C4-2B (cell line): ENCODE measurements around the gene ZNF423.
"Not testable (repeated sequence)": the region's sequence is repeated elsewhere in the genome, so short reads cannot be mapped to it uniquely, and the experiment has no call there.

Source experiments
- H3K27ac ChIP-seq: fragments of 450-650 bp; 2 replicates; pipeline ENCODE4 v1.5.1; 2017
- ZFX ChIP-seq: fragments of 450-650 bp; IDR thresholded peaks from 2 replicates; pipeline ENCODE4 v1.6.1; 2017
- TF ChIP-seq, protein P1 (sequence below): fragments of 450-650 bp; conservative IDR thresholded peaks from 2 replicates; pipeline ENCODE4 v1.5.1; 2017; ENCODE audit warnings: mild to moderate bottlenecking

The ZNF423 gene

DNA sequence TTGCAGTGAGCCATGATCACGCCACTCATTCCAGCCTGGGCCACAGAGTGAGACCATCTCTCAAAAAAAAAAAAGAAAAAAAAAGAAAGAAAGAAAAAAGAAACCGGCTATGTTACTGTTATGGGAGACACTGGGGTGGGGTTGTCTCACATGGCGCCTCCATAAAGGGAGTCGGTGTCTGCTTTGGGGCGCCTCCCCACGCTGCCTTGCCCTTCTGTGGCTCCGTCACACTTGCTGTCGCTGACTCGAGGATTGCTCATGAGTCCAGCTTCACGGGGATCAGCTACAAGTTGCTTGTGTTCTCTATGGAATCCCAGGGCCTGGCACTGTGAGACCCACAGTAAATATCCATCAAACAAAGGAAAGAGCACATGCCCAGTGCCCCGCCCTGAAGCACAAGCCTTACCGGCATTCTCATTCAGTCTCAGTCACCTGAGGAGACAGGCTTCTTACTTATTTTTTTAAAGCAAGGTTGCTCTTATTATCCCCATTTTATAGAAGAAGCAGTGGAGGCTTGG lies 40.6 kb upstream of the ZNF423 start:
- no peak for TF ChIP-seq ZFX
- H3K27ac ChIP-seq, result no peak overlapping the region

DNA sequence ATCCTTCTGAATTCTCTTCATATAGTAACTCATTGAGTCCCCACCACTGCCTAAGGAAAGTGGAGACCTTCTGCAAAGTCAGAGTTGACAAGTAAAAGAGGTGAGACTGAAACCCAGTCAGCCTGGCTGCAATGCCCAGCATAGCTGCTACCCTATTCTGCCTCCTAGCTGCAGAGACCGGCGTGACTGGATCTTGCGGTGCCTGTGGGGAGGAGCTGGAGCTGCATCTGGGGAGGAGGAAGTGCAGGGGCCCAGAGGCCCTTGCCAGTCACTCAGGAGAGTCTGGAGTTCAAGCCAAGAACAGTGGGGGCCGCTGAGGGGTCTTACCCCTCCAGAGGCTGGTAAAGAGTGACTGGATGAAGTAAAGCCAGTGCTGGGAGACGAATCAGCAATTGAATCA lies 35.0 kb upstream of the ZNF423 start:
- H3K27ac ChIP-seq, result no peak overlapping the region
- no peak for TF ChIP-seq ZFX
- TF ChIP-seq, protein P1, sequence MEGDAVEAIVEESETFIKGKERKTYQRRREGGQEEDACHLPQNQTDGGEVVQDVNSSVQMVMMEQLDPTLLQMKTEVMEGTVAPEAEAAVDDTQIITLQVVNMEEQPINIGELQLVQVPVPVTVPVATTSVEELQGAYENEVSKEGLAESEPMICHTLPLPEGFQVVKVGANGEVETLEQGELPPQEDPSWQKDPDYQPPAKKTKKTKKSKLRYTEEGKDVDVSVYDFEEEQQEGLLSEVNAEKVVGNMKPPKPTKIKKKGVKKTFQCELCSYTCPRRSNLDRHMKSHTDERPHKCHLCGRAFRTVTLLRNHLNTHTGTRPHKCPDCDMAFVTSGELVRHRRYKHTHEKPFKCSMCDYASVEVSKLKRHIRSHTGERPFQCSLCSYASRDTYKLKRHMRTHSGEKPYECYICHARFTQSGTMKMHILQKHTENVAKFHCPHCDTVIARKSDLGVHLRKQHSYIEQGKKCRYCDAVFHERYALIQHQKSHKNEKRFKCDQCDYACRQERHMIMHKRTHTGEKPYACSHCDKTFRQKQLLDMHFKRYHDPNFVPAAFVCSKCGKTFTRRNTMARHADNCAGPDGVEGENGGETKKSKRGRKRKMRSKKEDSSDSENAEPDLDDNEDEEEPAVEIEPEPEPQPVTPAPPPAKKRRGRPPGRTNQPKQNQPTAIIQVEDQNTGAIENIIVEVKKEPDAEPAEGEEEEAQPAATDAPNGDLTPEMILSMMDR, result no peak

DNA sequence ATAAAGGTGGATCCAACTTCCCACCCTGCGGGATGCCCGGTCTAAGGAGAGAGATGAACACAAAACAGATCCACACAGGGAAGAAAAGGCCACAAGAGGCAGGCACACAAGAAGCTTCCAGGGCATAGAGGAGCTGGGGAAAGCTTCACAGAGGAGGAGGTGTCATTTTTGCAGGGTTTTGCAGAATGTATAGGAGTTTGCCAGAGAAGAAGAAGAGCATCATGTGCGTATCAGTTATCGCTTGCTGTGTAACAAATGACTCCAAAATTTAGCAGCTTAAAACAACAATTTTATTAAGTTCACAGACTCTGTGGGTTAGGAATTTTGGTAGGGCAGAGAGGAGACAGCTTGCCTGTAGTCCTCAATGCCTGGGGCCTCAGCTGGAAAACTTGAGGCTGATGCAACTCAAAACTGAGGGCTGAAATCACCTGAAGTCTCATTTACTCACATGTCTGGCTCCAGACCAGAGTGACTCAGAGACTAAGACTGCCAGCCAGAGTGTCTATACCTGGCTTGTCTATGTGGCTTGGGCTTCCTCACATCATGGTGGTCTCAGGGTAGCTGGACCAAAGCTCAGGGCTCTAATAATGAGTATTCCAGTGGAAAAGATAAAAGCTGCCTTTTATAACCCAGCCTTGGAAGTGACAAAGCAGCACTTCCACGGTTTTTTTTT lies 33.9 kb upstream of the ZNF423 start:
- TF ChIP-seq ZFX, result no peak
- TF ChIP-seq, protein P1, result no peak
- no peak overlapping the region for H3K27ac ChIP-seq

DNA sequence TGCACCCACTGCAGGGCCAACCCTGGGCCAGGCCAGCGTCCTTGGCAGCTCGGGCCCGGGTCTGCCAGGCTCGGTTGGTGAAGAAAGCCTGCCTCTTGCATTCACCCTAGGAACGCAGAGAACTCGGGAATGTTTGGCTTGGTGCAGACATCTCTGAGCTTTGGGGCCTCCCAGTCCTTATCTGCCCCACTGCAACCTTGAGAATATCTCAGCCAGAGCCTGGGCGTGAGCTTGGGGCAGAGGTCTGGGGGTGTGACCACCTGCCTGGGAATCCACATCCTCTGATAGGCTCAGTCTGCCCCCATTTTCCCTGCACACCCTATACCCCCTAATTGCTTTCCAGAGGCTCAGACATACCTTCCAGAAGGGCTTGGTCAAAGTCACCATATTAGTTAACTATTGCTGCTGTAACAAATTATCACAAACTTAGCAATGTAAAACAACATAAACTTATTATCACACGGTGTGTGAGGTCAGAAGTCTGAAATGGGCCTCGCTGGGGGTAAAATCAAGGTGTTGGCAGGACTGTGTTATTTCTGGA lies 30.7 kb upstream of the ZNF423 start:
- TF ChIP-seq ZFX, result no peak
- TF ChIP-seq, protein P1, result no peak
- no peak overlapping the region for H3K27ac ChIP-seq

DNA sequence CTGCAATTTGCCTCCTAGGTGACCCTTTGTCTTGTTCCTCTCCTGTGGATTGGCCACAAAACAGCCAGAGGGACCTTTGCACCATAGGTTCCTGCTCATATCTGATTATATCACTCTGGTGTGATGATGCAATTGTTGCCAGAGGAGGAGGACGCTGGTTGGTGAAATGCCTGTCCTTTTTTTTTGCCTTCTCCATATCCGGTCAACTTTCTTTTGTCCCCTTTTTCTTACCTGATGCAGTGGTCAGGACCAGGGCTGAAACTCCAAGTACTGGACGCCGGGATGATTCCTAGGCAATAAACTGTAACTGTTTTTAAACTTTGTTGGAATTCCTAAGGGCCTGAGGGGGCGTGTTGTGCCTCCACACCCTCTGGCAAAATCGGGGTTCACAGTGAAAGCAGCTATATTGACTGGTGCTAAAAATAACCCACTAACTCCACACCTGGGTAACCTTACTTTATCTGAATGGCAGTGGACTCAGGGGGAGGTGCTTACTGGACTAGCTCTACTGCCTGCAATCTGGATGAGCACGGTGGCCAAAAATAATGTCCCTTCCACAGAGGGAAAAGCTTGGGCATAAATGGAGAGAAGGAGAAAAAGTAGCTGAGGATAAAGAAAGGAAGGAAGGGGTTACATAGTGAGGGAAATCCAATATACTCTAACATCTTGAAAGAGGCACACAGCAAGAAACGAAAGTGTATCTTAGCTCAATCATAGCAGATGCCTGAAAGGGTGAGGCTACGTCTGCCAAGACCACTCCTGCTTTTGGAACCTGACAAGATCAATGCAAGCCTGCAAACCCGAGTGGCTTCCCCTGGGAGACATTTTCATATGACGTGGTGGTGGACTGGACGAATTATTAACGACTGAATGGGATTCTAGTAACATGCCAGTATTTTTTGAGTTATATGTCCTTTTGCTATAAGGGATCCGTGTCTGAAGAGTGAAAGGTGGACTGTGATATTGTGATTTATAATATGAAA lies 28.4 kb upstream of the ZNF423 start:
- no peak overlapping the region for H3K27ac ChIP-seq
- no peak for TF ChIP-seq ZFX
- TF ChIP-seq, protein P1, result no peak

DNA sequence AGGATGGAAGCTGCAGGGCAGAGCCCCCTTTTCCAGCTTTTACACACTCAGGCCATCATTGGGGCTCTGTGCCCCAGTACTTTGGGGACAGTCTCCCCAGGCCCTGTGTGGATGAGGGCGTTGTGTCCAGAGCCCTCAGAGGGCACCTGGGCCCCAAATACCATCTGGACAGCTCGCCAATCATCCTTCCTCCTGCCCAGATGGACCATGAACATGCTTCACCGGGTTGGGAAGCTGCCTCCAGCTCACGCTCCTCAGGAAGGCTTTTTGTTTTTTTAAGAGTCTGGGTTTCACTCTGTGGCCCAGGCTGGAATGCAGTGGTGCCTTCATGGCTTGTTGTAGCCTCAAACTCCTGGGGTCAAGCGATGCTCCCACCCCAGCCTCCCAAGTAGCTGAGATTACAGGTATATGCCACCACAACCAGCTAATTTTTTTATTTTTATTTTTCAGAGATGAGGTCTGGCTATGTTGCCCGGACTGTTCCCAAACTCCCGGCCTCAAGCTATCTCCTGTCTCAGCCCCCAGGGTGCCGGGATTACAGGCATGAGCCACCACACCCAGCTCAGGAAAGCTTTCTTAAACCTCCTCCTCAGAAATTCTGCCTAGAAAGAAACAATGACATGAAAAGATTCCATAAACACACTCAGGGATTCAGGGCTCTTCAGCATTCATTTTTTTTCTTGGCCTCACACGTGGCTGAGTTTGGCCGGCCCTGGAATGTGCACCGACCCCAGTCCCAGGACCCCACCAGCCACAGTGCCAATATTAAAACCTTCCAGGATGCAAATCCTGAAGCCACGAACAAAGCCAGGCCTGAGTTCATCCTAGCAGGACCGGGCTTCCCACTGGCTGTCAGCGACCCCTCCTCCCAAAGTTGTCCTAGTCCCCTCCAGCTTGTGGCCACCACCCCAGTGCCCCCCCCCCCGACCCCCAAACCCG lies 27.4 kb upstream of the ZNF423 start:
- TF ChIP-seq, protein P1, result no peak
- no peak for TF ChIP-seq ZFX
- no peak overlapping the region for H3K27ac ChIP-seq

- H3K27ac ChIP-seq, result no peak overlapping the region
- TF ChIP-seq, protein P1, result no peak
- no peak for TF ChIP-seq ZFX
Observed at GRCh38 chr16:49881890-49882289, 26.0 kb upstream of the ZNF423 start.

GRCh38 chr16:49878540-49878939 lies 22.6 kb upstream of the ZNF423 start:
- H3K27ac ChIP-seq, result not testable (repeated sequence)
